Astrocyte (in vitro differentiated cells and primary cell): ENCODE results near the gene VPS13D. TPM values are rescaled to one million over a fixed set of nuclear protein-coding genes. Genes with fewer than 3 reads are reported as not detected.

ENCODE experiments used
- DNase-seq: peaks from one replicate; pipeline ENCODE4 v3.0.0-alpha.2; 2010; ENCODE audit warnings: low read depth
- FAIRE-seq: peaks from 2 replicates; lab custom pipeline; 2011; peaks lifted over from hg19 to GRCh38; lab: Jason Lieb, UNC
- H2AFZ ChIP-seq: 2 replicates; pipeline ENCODE4 v1.6.0; 2012; ENCODE audit warnings: low read depth, low read length, inconsistent platforms
- H3K27ac ChIP-seq: 2 replicates; pipeline ENCODE4 v1.5.1; 2011; ENCODE audit warnings: low read depth, low read length, inconsistent platforms
- H3K27me3 ChIP-seq: 2 replicates; pipeline ENCODE4 v1.6.0; 2011; ENCODE audit warnings: low read length, inconsistent platforms; ENCODE audit not compliant: insufficient read depth
- H3K36me3 ChIP-seq: 2 replicates; pipeline ENCODE4 v1.5.1; 2011; ENCODE audit warnings: low read length, inconsistent platforms; ENCODE audit not compliant: insufficient read depth
- H3K4me1 ChIP-seq: 2 replicates; pipeline ENCODE4 v1.5.1; 2011; ENCODE audit warnings: low read length, inconsistent platforms; ENCODE audit not compliant: insufficient read depth
- H3K4me2 ChIP-seq: 2 replicates; pipeline ENCODE4 v1.6.0; 2012; ENCODE audit warnings: low read length, inconsistent platforms
- H3K4me3 ChIP-seq: 2 replicates; pipeline ENCODE4 v1.5.1; 2011; ENCODE audit warnings: low read depth, mild to moderate bottlenecking, low read length, inconsistent platforms; ENCODE audit not compliant: insufficient read depth
- H3K79me2 ChIP-seq: 2 replicates; pipeline ENCODE4 v1.6.0; 2012; ENCODE audit warnings: mild to moderate bottlenecking, low read length, inconsistent platforms; ENCODE audit not compliant: insufficient read depth
- H3K9ac ChIP-seq: 2 replicates; pipeline ENCODE4 v1.6.0; 2012; ENCODE audit warnings: mild to moderate bottlenecking, low read length, inconsistent platforms
- H3K9me3 ChIP-seq: 2 replicates; pipeline ENCODE4 v1.5.1; 2012; ENCODE audit warnings: low read depth, mild to moderate bottlenecking, low read length, inconsistent platforms; ENCODE audit not compliant: insufficient read depth
- H4K20me1 ChIP-seq: 2 replicates; pipeline ENCODE4 v1.6.0; 2012; ENCODE audit warnings: low read length, inconsistent platforms; ENCODE audit not compliant: insufficient read depth
- H3K27ac Mint-ChIP-seq: one replicate; pipeline ENCODE4 v1.8.0; 2021; ENCODE audit warnings: mild to moderate bottlenecking, mixed read lengths; ENCODE audit not compliant: unreplicated experiment
- H3K27me3 Mint-ChIP-seq: one replicate; pipeline ENCODE4 v1.8.0; 2021; ENCODE audit warnings: low read depth, mixed read lengths; ENCODE audit not compliant: unreplicated experiment
- H3K36me3 Mint-ChIP-seq: one replicate; pipeline ENCODE4 v1.8.0; 2021; ENCODE audit warnings: low read depth, mixed read lengths; ENCODE audit not compliant: unreplicated experiment
- H3K4me1 Mint-ChIP-seq: one replicate; pipeline ENCODE4 v1.8.0; 2021; ENCODE audit warnings: low read depth, mixed read lengths; ENCODE audit not compliant: unreplicated experiment
- H3K4me3 Mint-ChIP-seq: one replicate; pipeline ENCODE4 v1.8.0; 2021; ENCODE audit warnings: mild to moderate bottlenecking, moderate library complexity, mixed read lengths; ENCODE audit not compliant: unreplicated experiment
- H3K9me3 Mint-ChIP-seq: one replicate; pipeline ENCODE4 v1.8.0; 2021; ENCODE audit warnings: mild to moderate bottlenecking, mixed read lengths; ENCODE audit not compliant: unreplicated experiment
- EZH2 ChIP-seq: IDR thresholded peaks from 2 replicates; pipeline ENCODE4 v1.6.1; 2012; ENCODE audit warnings: mild to moderate bottlenecking, low read length, inconsistent platforms; ENCODE audit not compliant: insufficient read depth
- total RNA-seq: library from RNA; stranded (reverse); gene quantifications from 2 replicates; pipeline ENCODE4 v1.2.1, GENCODE V29; 2021
- TF ChIP-seq, protein P1 (sequence below): IDR thresholded peaks from 2 replicates; pipeline ENCODE4 v1.5.1; 2011; ENCODE audit warnings: low read depth, mild to moderate bottlenecking, inconsistent platforms, low read length, moderate library complexity; ENCODE audit not compliant: insufficient read depth

Gene VPS13D
- total RNA-seq, 1 donor from 2014 or later, result 25.9 TPM

DNA sequence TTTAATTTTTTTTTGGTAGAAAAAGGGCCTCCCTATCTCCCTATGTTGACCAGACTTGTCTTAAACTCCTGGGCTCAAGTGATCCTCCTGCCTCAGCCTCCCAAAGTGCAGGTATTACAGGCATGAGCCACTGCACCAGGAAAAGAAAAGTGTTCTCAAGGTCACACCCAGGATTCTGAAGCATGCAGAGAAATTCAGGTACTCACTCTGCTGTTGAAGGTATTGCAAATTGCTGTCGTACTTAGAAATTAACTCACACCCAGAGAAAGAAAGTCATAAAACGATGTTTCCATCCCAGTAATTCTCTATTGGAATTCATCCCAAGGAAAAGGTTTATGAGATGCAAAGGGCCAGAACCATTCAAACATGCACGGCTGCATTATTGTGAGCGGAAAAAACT is 314.5 kb downstream of the VPS13D start:
- TF ChIP-seq, protein P1, sequence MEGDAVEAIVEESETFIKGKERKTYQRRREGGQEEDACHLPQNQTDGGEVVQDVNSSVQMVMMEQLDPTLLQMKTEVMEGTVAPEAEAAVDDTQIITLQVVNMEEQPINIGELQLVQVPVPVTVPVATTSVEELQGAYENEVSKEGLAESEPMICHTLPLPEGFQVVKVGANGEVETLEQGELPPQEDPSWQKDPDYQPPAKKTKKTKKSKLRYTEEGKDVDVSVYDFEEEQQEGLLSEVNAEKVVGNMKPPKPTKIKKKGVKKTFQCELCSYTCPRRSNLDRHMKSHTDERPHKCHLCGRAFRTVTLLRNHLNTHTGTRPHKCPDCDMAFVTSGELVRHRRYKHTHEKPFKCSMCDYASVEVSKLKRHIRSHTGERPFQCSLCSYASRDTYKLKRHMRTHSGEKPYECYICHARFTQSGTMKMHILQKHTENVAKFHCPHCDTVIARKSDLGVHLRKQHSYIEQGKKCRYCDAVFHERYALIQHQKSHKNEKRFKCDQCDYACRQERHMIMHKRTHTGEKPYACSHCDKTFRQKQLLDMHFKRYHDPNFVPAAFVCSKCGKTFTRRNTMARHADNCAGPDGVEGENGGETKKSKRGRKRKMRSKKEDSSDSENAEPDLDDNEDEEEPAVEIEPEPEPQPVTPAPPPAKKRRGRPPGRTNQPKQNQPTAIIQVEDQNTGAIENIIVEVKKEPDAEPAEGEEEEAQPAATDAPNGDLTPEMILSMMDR, result no peak
- no peak for TF ChIP-seq EZH2
- Mint-ChIP-seq H3K9me3 (no peaks in the 10 kb centered on the region), H3K27me3 (peaks cover 20% of the 10 kb centered on the region), H3K4me3 (no peak overlapping the region), H3K36me3 (no peaks in the 10 kb centered on the region), H3K27ac (no peak overlapping the region), H3K4me1 (no peaks in the 10 kb centered on the region)
- H3K36me3 ChIP-seq, result no peaks in the 10 kb centered on the region
- peaks cover 2% of the 10 kb centered on the region for H3K27me3 ChIP-seq
- no peaks in the 10 kb centered on the region for H4K20me1 ChIP-seq
- H3K27ac ChIP-seq, result no peak overlapping the region
- no peak overlapping the region for H3K9ac ChIP-seq
- no peak overlapping the region for H2AFZ ChIP-seq
- FAIRE-seq (no peak), DNase-seq (no peak)
- H3K9me3 ChIP-seq, result no peaks in the 10 kb centered on the region
- no peak overlapping the region for H3K4me3 ChIP-seq
- H3K79me2 ChIP-seq, result no peaks in the 10 kb centered on the region
- H3K4me1 ChIP-seq, result peaks cover 28% of the 10 kb centered on the region
- H3K4me2 ChIP-seq, result no peak overlapping the region

DNA sequence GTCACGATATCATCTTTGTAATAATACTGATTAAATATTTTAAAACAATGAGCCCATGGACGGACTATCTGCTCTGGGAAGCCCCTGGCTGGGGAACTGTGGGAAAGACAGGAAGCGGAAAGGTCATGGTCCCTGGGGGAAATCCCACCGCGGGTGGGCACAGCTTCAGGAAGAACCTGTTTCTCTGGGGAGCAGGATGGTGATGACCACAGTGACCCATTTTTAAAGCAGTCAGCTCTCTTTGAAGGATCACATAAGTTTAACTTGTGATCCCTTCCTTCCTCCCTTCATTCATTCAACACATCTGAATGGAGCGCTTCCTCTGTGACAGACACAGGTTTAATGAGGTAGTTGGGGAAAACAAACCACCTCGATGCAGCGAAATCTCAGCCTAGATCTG is 315.2 kb downstream of the VPS13D start:
- H3K4me2 ChIP-seq, result no peak overlapping the region
- no peak overlapping the region for H3K9ac ChIP-seq
- no peaks in the 10 kb centered on the region for H4K20me1 ChIP-seq
- FAIRE-seq (no peak), DNase-seq (no peak)
- H3K79me2 ChIP-seq, result no peaks in the 10 kb centered on the region
- no peak overlapping the region for H3K27ac ChIP-seq
- Mint-ChIP-seq H3K27me3 (peaks cover 24% of the 10 kb centered on the region), H3K9me3 (no peaks in the 10 kb centered on the region), H3K36me3 (no peaks in the 10 kb centered on the region), H3K4me1 (peaks cover 5% of the 10 kb centered on the region), H3K4me3 (no peak overlapping the region), H3K27ac (no peak overlapping the region)
- TF ChIP-seq, protein P1, result no peak
- TF ChIP-seq EZH2, result no peak
- no peaks in the 10 kb centered on the region for H3K9me3 ChIP-seq
- peaks cover 2% of the 10 kb centered on the region for H3K27me3 ChIP-seq
- no peak overlapping the region for H2AFZ ChIP-seq
- no peak overlapping the region for H3K4me3 ChIP-seq
- H3K4me1 ChIP-seq, result peaks cover 31% of the 10 kb centered on the region
- H3K36me3 ChIP-seq, result no peaks in the 10 kb centered on the region

DNA sequence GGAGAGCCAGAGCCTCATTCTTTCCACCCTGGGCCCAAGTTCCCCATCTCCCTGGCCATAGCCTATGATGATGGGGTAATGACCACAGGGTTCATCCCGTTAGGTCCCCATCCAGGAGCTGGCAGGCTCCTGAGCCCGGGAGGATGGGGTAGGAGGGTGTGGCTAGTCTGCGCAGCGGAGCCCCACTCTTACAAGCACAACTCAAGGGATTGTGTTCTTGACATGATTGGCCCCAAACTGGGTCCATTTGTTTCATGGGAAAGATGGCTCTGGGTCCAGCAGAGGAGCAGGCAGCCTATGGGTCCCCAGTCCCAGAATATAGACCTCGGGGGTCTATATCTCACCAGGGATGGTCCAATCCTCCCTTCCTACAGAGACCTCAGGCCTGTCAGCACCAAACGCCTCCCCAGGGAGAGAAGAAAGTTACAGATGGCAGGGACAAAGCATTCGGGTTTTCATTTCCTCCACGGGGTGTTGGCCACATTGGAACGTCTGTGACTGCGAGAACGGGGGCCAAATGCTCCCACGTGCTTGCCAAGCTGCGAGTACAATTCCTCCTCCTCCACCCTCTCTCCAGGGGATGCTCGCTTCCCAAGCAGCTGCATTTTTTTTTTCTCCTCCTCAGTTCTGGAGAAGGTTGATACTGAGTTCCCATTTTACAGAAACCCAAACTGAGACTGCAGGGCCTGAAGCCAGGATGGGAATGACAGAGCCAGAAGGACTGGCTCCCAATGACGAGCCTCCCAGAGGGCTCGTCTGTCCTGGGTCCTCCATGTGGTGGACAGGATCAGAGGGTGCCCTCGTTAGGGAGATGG is 317.1 kb downstream of the VPS13D start:
- no peaks in the 10 kb centered on the region for H3K9me3 Mint-ChIP-seq
- peaks cover 5% of the 10 kb centered on the region for H3K4me1 Mint-ChIP-seq

More for the DNA sequence above, 317.1 kb downstream of the VPS13D start:
- TF ChIP-seq, protein P1, result no peak
- no peak for TF ChIP-seq EZH2
- H3K36me3 Mint-ChIP-seq, result no peaks in the 10 kb centered on the region
- Histone ChIP-seq H3K4me1 (peaks cover 18% of the 10 kb centered on the region), H4K20me1 (no peaks in the 10 kb centered on the region), H3K4me3 (no peak overlapping the region), H3K36me3 (no peaks in the 10 kb centered on the region), H2AFZ (no peak overlapping the region), H3K79me2 (no peaks in the 10 kb centered on the region), H3K27ac (no peak overlapping the region), H3K4me2 (no peak overlapping the region), H3K9me3 (no peaks in the 10 kb centered on the region), H3K9ac (no peak overlapping the region), H3K27me3 (peaks cover 2% of the 10 kb centered on the region)
- FAIRE-seq (no peak), DNase-seq (no peak)
- no peak overlapping the region for H3K4me3 Mint-ChIP-seq
- H3K27me3 Mint-ChIP-seq, result peaks cover 22% of the 10 kb centered on the region
- no peak overlapping the region for H3K27ac Mint-ChIP-seq
